Tibial nerve (tissue), 4 donors: ENCODE data around the gene SMAD1.

Experiments used
- EP300 ChIP-seq, 2 donors: sonication (generic); formaldehyde crosslinking; IDR thresholded peaks; one replicate each; pipeline ENCODE4 v1.6.1; 2017; ENCODE audit warnings: antibody characterized with exemption in 2 of 2, mild to moderate bottlenecking in 1 of 2
- POLR2A ChIP-seq, 2 donors: fragments of 450-650 bp; IDR thresholded peaks; one replicate each; pipeline ENCODE4 v1.6.1; 2017; ENCODE audit warnings: antibody characterized with exemption in 2 of 2, mild to moderate bottlenecking in 2 of 2, moderate library complexity in 2 of 2
- TF ChIP-seq, protein P1 (sequence below), 5 experiments: fragments of 200-600 bp in 3 of 5; fragments of 450-650 bp in 2 of 5; sonication (generic) in 3 of 5; IDR thresholded peaks; one replicate each; pipeline ENCODE4 v1.5.1; 2016 to 2019; ENCODE audit warnings: antibody characterized with exemption in 5 of 5, mild to moderate bottlenecking in 3 of 5, moderate library complexity in 2 of 5

DNA sequence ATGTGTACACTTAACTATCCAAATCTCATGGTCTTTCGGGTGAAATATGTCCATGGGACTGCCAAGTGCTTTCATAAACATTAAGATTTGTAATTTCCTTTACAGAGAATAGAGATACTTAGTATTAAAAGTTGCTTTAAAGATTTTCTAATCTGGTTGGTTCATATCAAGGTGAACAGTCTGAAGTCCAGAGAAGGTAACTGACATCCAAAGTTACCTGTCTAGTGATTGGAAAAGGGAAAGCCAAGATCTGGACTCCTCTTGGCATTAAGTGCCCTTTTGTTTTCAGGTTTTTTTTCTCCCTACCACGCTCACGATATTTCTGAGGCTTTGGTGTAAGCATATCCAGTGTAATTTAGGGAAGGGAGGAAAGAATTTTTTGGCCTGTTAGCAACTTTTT, 5.0 kb downstream of the SMAD1 start:
- TF ChIP-seq, protein P1, sequence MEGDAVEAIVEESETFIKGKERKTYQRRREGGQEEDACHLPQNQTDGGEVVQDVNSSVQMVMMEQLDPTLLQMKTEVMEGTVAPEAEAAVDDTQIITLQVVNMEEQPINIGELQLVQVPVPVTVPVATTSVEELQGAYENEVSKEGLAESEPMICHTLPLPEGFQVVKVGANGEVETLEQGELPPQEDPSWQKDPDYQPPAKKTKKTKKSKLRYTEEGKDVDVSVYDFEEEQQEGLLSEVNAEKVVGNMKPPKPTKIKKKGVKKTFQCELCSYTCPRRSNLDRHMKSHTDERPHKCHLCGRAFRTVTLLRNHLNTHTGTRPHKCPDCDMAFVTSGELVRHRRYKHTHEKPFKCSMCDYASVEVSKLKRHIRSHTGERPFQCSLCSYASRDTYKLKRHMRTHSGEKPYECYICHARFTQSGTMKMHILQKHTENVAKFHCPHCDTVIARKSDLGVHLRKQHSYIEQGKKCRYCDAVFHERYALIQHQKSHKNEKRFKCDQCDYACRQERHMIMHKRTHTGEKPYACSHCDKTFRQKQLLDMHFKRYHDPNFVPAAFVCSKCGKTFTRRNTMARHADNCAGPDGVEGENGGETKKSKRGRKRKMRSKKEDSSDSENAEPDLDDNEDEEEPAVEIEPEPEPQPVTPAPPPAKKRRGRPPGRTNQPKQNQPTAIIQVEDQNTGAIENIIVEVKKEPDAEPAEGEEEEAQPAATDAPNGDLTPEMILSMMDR (IDR thresholded peaks at IDR 0.05) = no peak
- TF ChIP-seq POLR2A (IDR thresholded peaks at IDR 0.05) (no peak), EP300 (IDR thresholded peaks at IDR 0.05) (no peak)
